H9 (cell line): Measurements from ENCODE around the gene GPR108. TPM values are rescaled to one million over a fixed set of nuclear protein-coding genes. Genes with fewer than 3 reads are reported as not detected.

ENCODE experiments used
- DNase-seq: peaks from one replicate; pipeline ENCODE4 v3.0.0-alpha.2; 2017
- H2AFZ ChIP-seq: one replicate; pipeline ENCODE4 v1.6.1; 2013; ENCODE audit warnings: mild to moderate bottlenecking, low read length, control low read depth, moderate library complexity
- H2AK5ac ChIP-seq: 2 replicates; pipeline ENCODE4 v1.6.1; 2013; ENCODE audit warnings: low read length, control low read depth, mixed read lengths; ENCODE audit not compliant: insufficient read length
- H2BK120ac ChIP-seq: one replicate; pipeline ENCODE4 v1.6.1; 2013; ENCODE audit warnings: low read depth, mild to moderate bottlenecking, low read length, control low read depth, inconsistent platforms; ENCODE audit not compliant: poor library complexity, severe bottlenecking
- H2BK12ac ChIP-seq: 2 replicates; pipeline ENCODE4 v1.6.1; 2013; ENCODE audit warnings: low read length, control low read depth, mixed read lengths, low read depth; ENCODE audit not compliant: insufficient read length
- H2BK15ac ChIP-seq: 2 replicates; pipeline ENCODE4 v1.6.1; 2013; ENCODE audit warnings: low read depth, low read length, control low read depth
- H2BK20ac ChIP-seq: one replicate; pipeline ENCODE4 v1.6.1; 2013; ENCODE audit warnings: low read depth, mild to moderate bottlenecking, low read length, control low read depth, inconsistent platforms; ENCODE audit not compliant: poor library complexity, severe bottlenecking
- H2BK5ac ChIP-seq: 2 replicates; pipeline ENCODE4 v1.6.1; 2013; ENCODE audit warnings: low read length, control low read depth, mixed read lengths; ENCODE audit not compliant: insufficient read length
- H3K14ac ChIP-seq: 2 replicates; pipeline ENCODE4 v1.6.1; 2013; ENCODE audit warnings: low read length, control low read depth; ENCODE audit not compliant: insufficient read depth
- H3K18ac ChIP-seq: 2 replicates; pipeline ENCODE4 v1.6.1; 2013; ENCODE audit warnings: low read depth, mild to moderate bottlenecking, mixed read lengths, low read length, control low read depth; ENCODE audit not compliant: insufficient read length
- H3K23ac ChIP-seq: 2 replicates; pipeline ENCODE4 v1.6.1; 2013; ENCODE audit warnings: low read length, control low read depth, mixed read lengths, low read depth; ENCODE audit not compliant: insufficient read length
- H3K23me2 ChIP-seq: 2 replicates; pipeline ENCODE4 v1.6.1; 2013; ENCODE audit warnings: low read depth, mild to moderate bottlenecking, mixed read lengths, low read length, control low read depth; ENCODE audit not compliant: insufficient read length, poor library complexity, severe bottlenecking
- H3K27ac ChIP-seq: 2 replicates; pipeline ENCODE4 v1.5.1; 2013; ENCODE audit warnings: low read length, control low read depth, mixed read lengths, low read depth; ENCODE audit not compliant: insufficient read length
- H3K27me3 ChIP-seq: 2 replicates; pipeline ENCODE4 v1.6.1; 2013; ENCODE audit warnings: low read length, control low read depth, inconsistent platforms; ENCODE audit not compliant: insufficient read depth
- H3K4ac ChIP-seq: 2 replicates; pipeline ENCODE4 v1.6.1; 2013; ENCODE audit warnings: low read depth, mild to moderate bottlenecking, control low read depth, inconsistent platforms, low read length, moderate library complexity
- H3K4me1 ChIP-seq: 2 replicates; pipeline ENCODE4 v1.6.1; 2013; ENCODE audit warnings: low read length, control low read depth, inconsistent platforms; ENCODE audit not compliant: insufficient read depth
- H3K4me2 ChIP-seq: 2 replicates; pipeline ENCODE4 v1.6.1; 2013; ENCODE audit warnings: low read length, control low read depth, mixed read lengths; ENCODE audit not compliant: insufficient read length, insufficient read depth
- H3K56ac ChIP-seq: 2 replicates; pipeline ENCODE4 v1.6.1; 2013; ENCODE audit warnings: low read depth, mild to moderate bottlenecking, mixed read lengths, low read length, control low read depth; ENCODE audit not compliant: insufficient read length
- H3K79me1 ChIP-seq: 2 replicates; pipeline ENCODE4 v1.6.1; 2013; ENCODE audit warnings: low read depth, mild to moderate bottlenecking, moderate library complexity, low read length, control low read depth, inconsistent platforms; ENCODE audit not compliant: insufficient read depth, poor library complexity, severe bottlenecking
- H3K79me2 ChIP-seq: 2 replicates; pipeline ENCODE4 v1.6.1; 2013; ENCODE audit warnings: low read length, control low read depth, inconsistent platforms; ENCODE audit not compliant: insufficient read depth
- H3K9ac ChIP-seq: 2 replicates; pipeline ENCODE4 v1.6.1; 2013; ENCODE audit warnings: low read length, control low read depth, mixed read lengths; ENCODE audit not compliant: insufficient read length; ENCODE audit errors: extremely low read depth
- H3K9me3 ChIP-seq: one replicate; pipeline ENCODE4 v1.6.1; 2013; ENCODE audit warnings: low read depth, low read length, inconsistent platforms; ENCODE audit not compliant: control insufficient read depth
- H3T11ph ChIP-seq: one replicate; pipeline ENCODE4 v1.6.1; 2013; ENCODE audit warnings: mild to moderate bottlenecking, low read length, control low read depth, inconsistent platforms
- H4K20me1 ChIP-seq: one replicate; pipeline ENCODE4 v1.6.1; 2013; ENCODE audit not compliant: control insufficient read depth, insufficient read length, insufficient read depth
- H4K5ac ChIP-seq: 2 replicates; pipeline ENCODE4 v1.6.1; 2013; ENCODE audit warnings: low read depth, mild to moderate bottlenecking, mixed read lengths, low read length, control low read depth; ENCODE audit not compliant: insufficient read length
- H4K8ac ChIP-seq: replicated peaks from 2 replicates; pipeline ENCODE4 v1.6.1; 2013; ENCODE audit warnings: low read length, control low read depth, mixed read lengths, low read depth; ENCODE audit not compliant: insufficient read length
- H4K91ac ChIP-seq: 2 replicates; pipeline ENCODE4 v1.6.1; 2013; ENCODE audit warnings: low read depth, mild to moderate bottlenecking, moderate library complexity, mixed read lengths, low read length, control low read depth; ENCODE audit not compliant: insufficient read length
- H3K27ac Mint-ChIP-seq, 3 experiments: 2 replicates in 2 of 3; 3 replicates in 1 of 3; pipeline ENCODE4 v1.8.0; 2020 to 2021; ENCODE audit warnings: mixed read lengths in 3 of 3, mild to moderate bottlenecking in 1 of 3, moderate library complexity in 1 of 3
- H3K27me3 Mint-ChIP-seq: 2 replicates; pipeline ENCODE4 v1.8.0; 2021; ENCODE audit warnings: low read depth, mild to moderate bottlenecking, moderate library complexity, mixed read lengths
- H3K36me3 Mint-ChIP-seq, 3 experiments: 2 replicates in 2 of 3; 3 replicates in 1 of 3; pipeline ENCODE4 v1.8.0; 2020 to 2021; ENCODE audit warnings: low read depth in 3 of 3, mixed read lengths in 3 of 3; ENCODE audit not compliant: insufficient read depth in 1 of 3
- H3K4me1 Mint-ChIP-seq, 2 experiments: 2 replicates each; pipeline ENCODE4 v1.8.0; 2020; ENCODE audit warnings: mixed read lengths in 2 of 2
- H3K4me3 Mint-ChIP-seq, 2 experiments: 2 replicates in 1 of 2; 3 replicates in 1 of 2; pipeline ENCODE4 v1.8.0; 2020 to 2021; ENCODE audit warnings: mild to moderate bottlenecking in 2 of 2, mixed read lengths in 2 of 2, moderate library complexity in 1 of 2
- H3K9me3 Mint-ChIP-seq, 2 experiments: 2 replicates in 1 of 2; 3 replicates in 1 of 2; pipeline ENCODE4 v1.8.0; 2020; ENCODE audit warnings: mild to moderate bottlenecking in 2 of 2, mixed read lengths in 2 of 2, moderate library complexity in 1 of 2
- CTCF ChIP-seq: fragments of 200-600 bp; sonication (generic); conservative IDR thresholded peaks from 3 replicates; pipeline ENCODE4 v1.8.0; 2021; ENCODE audit warnings: antibody characterized with exemption, mild to moderate bottlenecking
- WGBS: extraction: QIAGEN DNeasy Blood & Tissue Kit; methylation state at CpG from one replicate; pipeline ENCODE4 v1.1.7; 2013; ENCODE audit warnings: missing lambda C conversion rate, low lambda C conversion rate, mixed read lengths; ENCODE audit not compliant: insufficient read length; ENCODE audit errors: extremely low coverage; 5-methylcytosine and 5-hydroxymethylcytosine counted together
- total RNA-seq: library from RNA; stranded (reverse); gene quantifications from 2 replicates; pipeline ENCODE4 v1.2.1, GENCODE V29; 2021

GPR108 gene
- total RNA-seq, 1 experiment from 2014 or later, result 38.2 TPM

GRCh38 chr19:6736917-6737283 lies 480 bp downstream of the GPR108 start:
- no CpG with 5 or more reads among the region's 16 CpGs for WGBS
- no peaks in the 10 kb centered on the region; the same call in 1 of the 2 replicates for H3K79me2 ChIP-seq

More at GRCh38 chr19:6736917-6737283, 480 bp downstream of the GPR108 start:
- Histone ChIP-seq H2AK5ac (no peak overlapping the region), H3K4me2 (peak overlapping the region; percentile 97), H3K27me3 (no peaks in the 10 kb centered on the region), H3K14ac (0 out of 2 replicates have a peak overlapping the region, but pooled peaks have one; percentile 45), H2BK12ac (no peak overlapping the region), H3K23me2 (peaks cover 25% of the 10 kb centered on the region), H4K20me1 (peaks cover 2% of the 10 kb centered on the region), H2BK120ac (no peak overlapping the region), H3K9me3 (no peaks in the 10 kb centered on the region), H4K5ac (no peak overlapping the region), H3K23ac (no peak overlapping the region), H3K18ac (peak overlapping the region; percentile 27), H3K79me1 (no peaks in the 10 kb centered on the region), H3T11ph (no peak overlapping the region), H3K9ac (peak overlapping the region; percentile 39), H4K91ac (no peak overlapping the region), H2AFZ (no peak overlapping the region), H3K27ac (peak overlapping the region; percentile 42), H3K56ac (no peak overlapping the region), H2BK5ac (no peak overlapping the region), H2BK15ac (no peak overlapping the region; the same call in 1 of the 2 replicates), H4K8ac (no peak overlapping the region), H3K4me1 (peaks cover 7% of the 10 kb centered on the region; the same call in 1 of the 2 replicates), H2BK20ac (no peak overlapping the region), H3K4ac (no peak overlapping the region)
- TF ChIP-seq CTCF, result no peak; the same call in 1 of the 3 replicates
- peak overlapping the region; percentile 88 to 97 for H3K4me3 Mint-ChIP-seq
- peaks cover 7 to 16% (median 13%) of the 10 kb centered on the region in 3 experiments for H3K36me3 Mint-ChIP-seq
- H3K27me3 Mint-ChIP-seq, result no peaks in the 10 kb centered on the region
- H3K27ac Mint-ChIP-seq, result peak overlapping the region; percentile 91 to 98 (median 97)
- DNase-seq, result no peak
- H3K4me1 Mint-ChIP-seq, result peaks cover 35 to 47% of the 10 kb centered on the region in 2 experiments
- no peaks in the 10 kb centered on the region for H3K9me3 Mint-ChIP-seq
